ENCODE data around the gene E2F4. TPM values are rescaled to one million over a fixed set of nuclear protein-coding genes. Genes with fewer than 3 reads are reported as not detected.
A peak's percentile ranks its signal among the peaks of the same experiment; 100 is the strongest.

The E2F4 gene
- total RNA-seq, 1 donor from 2014 or later = 51.2 TPM

DNA sequence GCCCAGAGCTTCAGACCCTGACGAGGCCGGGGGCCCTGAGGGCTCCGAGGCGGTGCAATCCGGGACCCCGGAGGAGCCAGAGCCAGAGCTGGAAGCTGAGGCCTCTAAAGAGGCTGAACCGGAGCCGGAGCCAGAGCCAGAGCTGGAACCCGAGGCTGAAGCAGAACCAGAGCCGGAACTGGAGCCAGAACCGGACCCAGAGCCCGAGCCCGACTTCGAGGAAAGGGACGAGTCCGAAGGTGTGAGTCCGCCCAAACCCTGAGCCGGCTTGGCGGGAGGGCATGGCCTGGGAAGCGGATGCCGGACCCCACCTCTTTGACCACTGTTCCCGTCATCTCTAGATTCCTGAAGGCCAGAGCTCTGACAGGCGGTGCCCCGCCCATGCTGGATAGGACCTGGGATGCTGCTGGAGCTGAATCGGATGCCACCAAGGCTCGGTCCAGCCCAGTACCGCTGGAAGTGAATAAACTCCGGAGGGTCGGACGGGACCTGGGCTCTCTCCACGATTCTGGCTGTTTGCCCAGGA is 17.2 kb upstream of the E2F4 start:
- TF ChIP-seq, protein P1, sequence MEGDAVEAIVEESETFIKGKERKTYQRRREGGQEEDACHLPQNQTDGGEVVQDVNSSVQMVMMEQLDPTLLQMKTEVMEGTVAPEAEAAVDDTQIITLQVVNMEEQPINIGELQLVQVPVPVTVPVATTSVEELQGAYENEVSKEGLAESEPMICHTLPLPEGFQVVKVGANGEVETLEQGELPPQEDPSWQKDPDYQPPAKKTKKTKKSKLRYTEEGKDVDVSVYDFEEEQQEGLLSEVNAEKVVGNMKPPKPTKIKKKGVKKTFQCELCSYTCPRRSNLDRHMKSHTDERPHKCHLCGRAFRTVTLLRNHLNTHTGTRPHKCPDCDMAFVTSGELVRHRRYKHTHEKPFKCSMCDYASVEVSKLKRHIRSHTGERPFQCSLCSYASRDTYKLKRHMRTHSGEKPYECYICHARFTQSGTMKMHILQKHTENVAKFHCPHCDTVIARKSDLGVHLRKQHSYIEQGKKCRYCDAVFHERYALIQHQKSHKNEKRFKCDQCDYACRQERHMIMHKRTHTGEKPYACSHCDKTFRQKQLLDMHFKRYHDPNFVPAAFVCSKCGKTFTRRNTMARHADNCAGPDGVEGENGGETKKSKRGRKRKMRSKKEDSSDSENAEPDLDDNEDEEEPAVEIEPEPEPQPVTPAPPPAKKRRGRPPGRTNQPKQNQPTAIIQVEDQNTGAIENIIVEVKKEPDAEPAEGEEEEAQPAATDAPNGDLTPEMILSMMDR (IDR thresholded peaks at IDR 0.05; ENCODE audit: insufficient read depth, low read depth, low read length) = no peak
- no peak for TF ChIP-seq EZH2 (IDR thresholded peaks at IDR 0.05; ENCODE audit: insufficient read depth, low read length)
- H3K9ac ChIP-seq (ENCODE audit: low read length) = peak overlapping the region; percentile 29
- no peaks in the 10 kb centered on the region for H3K9me3 ChIP-seq (ENCODE audit: insufficient read depth, low read depth, low read length)
- peak overlapping the region; percentile 27 for H2AFZ ChIP-seq (ENCODE audit: low read depth, low read length)
- H3K27ac ChIP-seq (ENCODE audit: low read depth, low read length) = no peak overlapping the region
- no peaks in the 10 kb centered on the region for H3K27me3 ChIP-seq (ENCODE audit: insufficient read depth, low read length)
- Mint-ChIP-seq H3K4me1 (ENCODE audit: low read depth, unreplicated experiment) (peaks cover 21% of the 10 kb centered on the region), H3K9me3 (ENCODE audit: unreplicated experiment) (peaks cover 2% of the 10 kb centered on the region), H3K27ac (ENCODE audit: unreplicated experiment) (no peak overlapping the region), H3K36me3 (ENCODE audit: low read depth, unreplicated experiment) (peaks cover 20% of the 10 kb centered on the region), H3K4me3 (ENCODE audit: unreplicated experiment) (no peak overlapping the region), H3K27me3 (ENCODE audit: low read depth, unreplicated experiment) (peaks cover 28% of the 10 kb centered on the region)
- peaks cover 31% of the 10 kb centered on the region for H3K4me1 ChIP-seq (ENCODE audit: insufficient read depth, low read length)
- no peak for DNase-seq (ENCODE audit: low read depth)
- H3K79me2 ChIP-seq (ENCODE audit: insufficient read depth, low read length) = no peaks in the 10 kb centered on the region
- FAIRE-seq = no peak
- H4K20me1 ChIP-seq (ENCODE audit: insufficient read depth, low read length) = peaks cover 40% of the 10 kb centered on the region
- H3K4me3 ChIP-seq (ENCODE audit: insufficient read depth, low read depth, low read length) = peak overlapping the region; percentile 59
- peak overlapping the region; percentile 86 for H3K4me2 ChIP-seq (ENCODE audit: low read length)
- H3K36me3 ChIP-seq (ENCODE audit: insufficient read depth, low read length) = no peaks in the 10 kb centered on the region

DNA sequence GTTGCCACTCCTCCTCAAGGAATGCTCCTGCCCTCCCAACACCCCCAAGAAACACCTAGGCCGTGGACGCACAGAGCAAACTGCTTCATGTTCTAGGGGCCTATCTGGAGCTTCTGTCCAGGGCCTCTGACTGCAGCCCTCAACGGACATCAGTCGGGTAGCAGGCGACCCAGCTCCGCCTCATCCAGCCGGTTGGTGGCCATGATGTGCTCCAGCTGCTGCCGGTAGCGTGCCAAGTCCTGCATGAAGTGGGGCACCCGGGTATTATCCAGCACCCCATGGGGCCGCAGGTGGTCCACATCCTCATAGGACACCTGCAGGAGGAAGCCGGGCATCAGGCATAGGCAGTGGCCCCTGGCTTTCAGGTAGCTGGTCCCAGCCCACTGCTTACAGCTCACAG is 15.3 kb upstream of the E2F4 start:
- H3K27me3 Mint-ChIP-seq (ENCODE audit: low read depth, unreplicated experiment) = peaks cover 22% of the 10 kb centered on the region
- H3K36me3 Mint-ChIP-seq (ENCODE audit: low read depth, unreplicated experiment) = peaks cover 19% of the 10 kb centered on the region
- TF ChIP-seq, protein P1 (IDR thresholded peaks at IDR 0.05; ENCODE audit: insufficient read depth, low read depth, low read length) = no peak
- TF ChIP-seq EZH2 (IDR thresholded peaks at IDR 0.05; ENCODE audit: insufficient read depth, low read length) = no peak
- Histone ChIP-seq H3K4me3 (ENCODE audit: insufficient read depth, low read depth, low read length) (no peak overlapping the region), H3K27ac (ENCODE audit: low read depth, low read length) (no peak overlapping the region), H3K79me2 (ENCODE audit: insufficient read depth, low read length) (peaks cover 11% of the 10 kb centered on the region), H3K4me1 (ENCODE audit: insufficient read depth, low read length) (peaks cover 25% of the 10 kb centered on the region), H3K27me3 (ENCODE audit: insufficient read depth, low read length) (no peaks in the 10 kb centered on the region), H3K9ac (ENCODE audit: low read length) (no peak overlapping the region), H4K20me1 (ENCODE audit: insufficient read depth, low read length) (peaks cover 59% of the 10 kb centered on the region), H3K36me3 (ENCODE audit: insufficient read depth, low read length) (no peaks in the 10 kb centered on the region), H2AFZ (ENCODE audit: low read depth, low read length) (no peak overlapping the region), H3K4me2 (ENCODE audit: low read length) (no peak overlapping the region), H3K9me3 (ENCODE audit: insufficient read depth, low read depth, low read length) (no peaks in the 10 kb centered on the region)
- no peak overlapping the region for H3K4me3 Mint-ChIP-seq (ENCODE audit: unreplicated experiment)
- FAIRE-seq = no peak
- H3K4me1 Mint-ChIP-seq (ENCODE audit: low read depth, unreplicated experiment) = peaks cover 10% of the 10 kb centered on the region
- H3K27ac Mint-ChIP-seq (ENCODE audit: unreplicated experiment) = no peak overlapping the region
- DNase-seq (ENCODE audit: low read depth) = no peak
- H3K9me3 Mint-ChIP-seq (ENCODE audit: unreplicated experiment) = peaks cover 2% of the 10 kb centered on the region
